ENCODE measurements around the gene EEF2. TPM values are rescaled to one million over a fixed set of nuclear protein-coding genes. Genes with fewer than 3 reads are reported as not detected.

Gene EEF2
- total RNA-seq, 1 experiment from 2014 or later = 3,126 TPM

GRCh38 chr19:4032436-4032835, 47.2 kb upstream of the EEF2 start:
- ChIA-PET CTCF (no interaction called here), POLR2A (interaction anchor here (1.7 kb wide), 1 partner anchor 11 kb away, joined by 4 read pairs; no protein-coding TSS in a partner anchor)
- no peaks in the 10 kb centered on the region for H3K9me3 Mint-ChIP-seq (ENCODE audit: unreplicated experiment)
- TF ChIP-seq CTCF (IDR thresholded peaks at IDR 0.05; ENCODE audit: unreplicated experiment) = no peak
- H3K4me1 Mint-ChIP-seq (ENCODE audit: insufficient read depth, unreplicated experiment) = no peaks in the 10 kb centered on the region
- no peak overlapping the region for H3K4me3 Mint-ChIP-seq (ENCODE audit: unreplicated experiment)
- BruUV-seq (replicated peaks) = no TSS peak
- peaks cover 20% of the 10 kb centered on the region for H3K36me3 Mint-ChIP-seq (ENCODE audit: insufficient read depth, unreplicated experiment)
- intact Hi-C loops (cut with micrococcal nuclease) = no loop called here
- H3K27me3 Mint-ChIP-seq (ENCODE audit: insufficient read depth, unreplicated experiment) = no peaks in the 10 kb centered on the region
- no peak for DNase-seq (ENCODE audit: unreplicated experiment)
- no peak overlapping the region for H3K27ac Mint-ChIP-seq (ENCODE audit: low read depth, unreplicated experiment)

- peaks cover 24% of the 10 kb centered on the region for H3K36me3 Mint-ChIP-seq (ENCODE audit: insufficient read depth, unreplicated experiment)
- no peaks in the 10 kb centered on the region for H3K27me3 Mint-ChIP-seq (ENCODE audit: insufficient read depth, unreplicated experiment)
- no peak for DNase-seq (ENCODE audit: unreplicated experiment)
- no peaks in the 10 kb centered on the region for H3K4me1 Mint-ChIP-seq (ENCODE audit: insufficient read depth, unreplicated experiment)
- H3K9me3 Mint-ChIP-seq (ENCODE audit: unreplicated experiment) = no peaks in the 10 kb centered on the region
- intact Hi-C loops (cut with micrococcal nuclease) = no loop called here
- TF ChIP-seq CTCF (IDR thresholded peaks at IDR 0.05; ENCODE audit: unreplicated experiment) = no peak
- H3K27ac Mint-ChIP-seq (ENCODE audit: low read depth, unreplicated experiment) = no peak overlapping the region
- ChIA-PET CTCF (no interaction called here), POLR2A (interaction anchor here (1.7 kb wide), 1 partner anchor 10 kb away, joined by 4 read pairs; no protein-coding TSS in a partner anchor)
- BruUV-seq (replicated peaks) = no TSS peak
- H3K4me3 Mint-ChIP-seq (ENCODE audit: unreplicated experiment) = no peak overlapping the region
These were observed 46.2 kb upstream of the EEF2 start for GRCh38 chr19:4031420-4031819.

- no peak for TF ChIP-seq CTCF (IDR thresholded peaks at IDR 0.05; ENCODE audit: unreplicated experiment)
- ChIA-PET POLR2A (interaction anchor here (1.0 kb wide), 1 partner anchor 32 kb away, joined by 3 read pairs; no protein-coding TSS in a partner anchor), CTCF (no interaction called here)
- intact Hi-C loops (cut with micrococcal nuclease) = no loop called here
- Mint-ChIP-seq H3K27ac (ENCODE audit: low read depth, unreplicated experiment) (no peak overlapping the region), H3K4me3 (ENCODE audit: unreplicated experiment) (no peak overlapping the region), H3K4me1 (ENCODE audit: insufficient read depth, unreplicated experiment) (no peaks in the 10 kb centered on the region), H3K9me3 (ENCODE audit: unreplicated experiment) (no peaks in the 10 kb centered on the region), H3K36me3 (ENCODE audit: insufficient read depth, unreplicated experiment) (peaks cover 24% of the 10 kb centered on the region), H3K27me3 (ENCODE audit: insufficient read depth, unreplicated experiment) (no peaks in the 10 kb centered on the region)
- DNase-seq (ENCODE audit: unreplicated experiment) = no peak
- BruUV-seq (replicated peaks) = no TSS peak
These were observed 45.7 kb upstream of the EEF2 start for GRCh38 chr19:4030981-4031380.

- no peak for TF ChIP-seq CTCF (IDR thresholded peaks at IDR 0.05; ENCODE audit: unreplicated experiment)
- H3K27ac Mint-ChIP-seq (ENCODE audit: low read depth, unreplicated experiment) = no peak overlapping the region
- BruUV-seq (replicated peaks) = no TSS peak
- POLR2A ChIA-PET = interaction anchor here (1.0 kb wide), 1 partner anchor 33 kb away, joined by 3 read pairs; no protein-coding TSS in a partner anchor
- no peaks in the 10 kb centered on the region for H3K4me1 Mint-ChIP-seq (ENCODE audit: insufficient read depth, unreplicated experiment)
- intact Hi-C loops (cut with micrococcal nuclease) = no loop called here
- H3K9me3 Mint-ChIP-seq (ENCODE audit: unreplicated experiment) = no peaks in the 10 kb centered on the region
- DNase-seq (ENCODE audit: unreplicated experiment) = no peak
- CTCF ChIA-PET = no interaction called here
- H3K36me3 Mint-ChIP-seq (ENCODE audit: insufficient read depth, unreplicated experiment) = peaks cover 25% of the 10 kb centered on the region
- no peaks in the 10 kb centered on the region for H3K27me3 Mint-ChIP-seq (ENCODE audit: insufficient read depth, unreplicated experiment)
- no peak overlapping the region for H3K4me3 Mint-ChIP-seq (ENCODE audit: unreplicated experiment)
These were observed 45.3 kb upstream of the EEF2 start for GRCh38 chr19:4030552-4030951.

All from MCF 10A (cell line).